Activated effector memory CD4-positive, alpha-beta T cell treated with Interleukin-2 at 50 U/mL for 16 hours (primary cell): ENCODE data around the gene BCL2L1.
"Not testable (repeated sequence)": the region's sequence is repeated elsewhere in the genome, so short reads cannot be mapped to it uniquely, and the experiment has no call there.

ENCODE experiments used
- DNase-seq: peaks from one replicate; pipeline ENCODE4 v3.0.0-alpha.2; 2020

BCL2L1 gene

GRCh38 chr20:31642837-31643236 lies 79.8 kb downstream of the BCL2L1 start:
- no peak for DNase-seq

GRCh38 chr20:31641391-31641790 lies 81.3 kb downstream of the BCL2L1 start:
- no peak for DNase-seq

GRCh38 chr20:31640259-31640658 lies 82.4 kb downstream of the BCL2L1 start:
- DNase-seq: no peak

- DNase-seq: no peak
Measured at GRCh38 chr20:31638816-31639215, 83.9 kb downstream of the BCL2L1 start.

- no peak for DNase-seq
Measured at GRCh38 chr20:31638317-31638716, 84.4 kb downstream of the BCL2L1 start.

- DNase-seq: no peak
Measured at GRCh38 chr20:31637660-31638059, 85.0 kb downstream of the BCL2L1 start, which contains the start of gene COX4I2. Gene COX4I2 (plus strand): TSS chr20:31637912. CDS start chr20:31639018, 1,106 bp downstream.

- DNase-seq: no peak
Measured at GRCh38 chr20:31633339-31633914, 89.2 kb downstream of the BCL2L1 start.

- no peak for DNase-seq
Measured at GRCh38 chr20:31632548-31633338, 89.9 kb downstream of the BCL2L1 start.

- DNase-seq: no peak
Measured at GRCh38 chr20:31630187-31630790, 92.4 kb downstream of the BCL2L1 start.

GRCh38 chr20:31628057-31628456 lies 94.6 kb downstream of the BCL2L1 start:
- DNase-seq: not testable (repeated sequence)

GRCh38 chr20:31626534-31626933 lies 96.1 kb downstream of the BCL2L1 start:
- DNase-seq: not testable (repeated sequence)

GRCh38 chr20:31623123-31623505 lies 99.6 kb downstream of the BCL2L1 start:
- not testable (repeated sequence) for DNase-seq

GRCh38 chr20:31620246-31620645 lies 102.4 kb downstream of the BCL2L1 start:
- no peak for DNase-seq

- no peak for DNase-seq
Measured at GRCh38 chr20:31617432-31618104, 105.1 kb downstream of the BCL2L1 start.

- DNase-seq: no peak
Measured at GRCh38 chr20:31615416-31615815, 107.3 kb downstream of the BCL2L1 start.
